Fibroblast of mammary gland (primary cell): ENCODE measurements around the gene DUSP18.

Source experiments
- DNase-seq: peaks from one replicate; pipeline ENCODE4 v3.0.0-alpha.2; 2010; ENCODE audit warnings: low read depth
- H3K4me3 ChIP-seq: 2 replicates; pipeline ENCODE4 v1.5.1; 2011; ENCODE audit warnings: low read depth, mild to moderate bottlenecking, low read length, moderate library complexity; ENCODE audit not compliant: control insufficient read depth
- TF ChIP-seq, protein P1 (sequence below): conservative IDR thresholded peaks from 2 replicates; pipeline ENCODE4 v1.5.1; 2011; ENCODE audit warnings: low read depth, low read length, inconsistent platforms; ENCODE audit not compliant: control insufficient read depth, insufficient read depth

The DUSP18 gene

DNA sequence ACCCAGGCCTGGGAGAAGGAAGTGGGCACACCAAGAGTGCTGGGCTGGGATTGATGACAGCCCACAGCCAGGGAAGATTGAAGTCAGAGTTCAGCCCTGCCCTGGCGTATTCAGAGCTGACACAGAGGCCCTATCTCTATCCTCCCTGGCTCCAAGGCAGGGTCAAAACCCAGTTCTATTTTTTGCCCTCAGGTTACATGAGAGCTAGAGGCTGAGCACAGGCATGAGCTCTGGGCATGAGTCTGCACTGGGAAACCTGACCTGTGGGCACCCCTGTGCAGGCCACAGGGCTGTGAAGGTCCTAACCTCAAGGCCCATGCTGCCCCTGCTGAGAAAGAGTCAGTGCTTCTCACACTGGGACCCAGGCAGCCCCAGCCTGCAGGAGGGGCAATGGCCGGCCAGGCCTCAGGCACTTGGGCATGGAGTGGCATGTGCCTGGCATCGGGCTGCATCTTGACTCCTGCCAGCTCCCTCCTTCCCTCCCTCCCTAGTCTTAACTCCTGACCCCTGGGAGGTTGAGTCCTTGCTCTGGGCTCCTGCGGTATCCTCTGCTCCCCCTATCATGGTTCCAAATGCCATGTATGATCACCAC is 26.7 kb downstream of the DUSP18 start:
- DNase-seq, result no peak
- no peak overlapping the region for H3K4me3 ChIP-seq
- TF ChIP-seq, protein P1, sequence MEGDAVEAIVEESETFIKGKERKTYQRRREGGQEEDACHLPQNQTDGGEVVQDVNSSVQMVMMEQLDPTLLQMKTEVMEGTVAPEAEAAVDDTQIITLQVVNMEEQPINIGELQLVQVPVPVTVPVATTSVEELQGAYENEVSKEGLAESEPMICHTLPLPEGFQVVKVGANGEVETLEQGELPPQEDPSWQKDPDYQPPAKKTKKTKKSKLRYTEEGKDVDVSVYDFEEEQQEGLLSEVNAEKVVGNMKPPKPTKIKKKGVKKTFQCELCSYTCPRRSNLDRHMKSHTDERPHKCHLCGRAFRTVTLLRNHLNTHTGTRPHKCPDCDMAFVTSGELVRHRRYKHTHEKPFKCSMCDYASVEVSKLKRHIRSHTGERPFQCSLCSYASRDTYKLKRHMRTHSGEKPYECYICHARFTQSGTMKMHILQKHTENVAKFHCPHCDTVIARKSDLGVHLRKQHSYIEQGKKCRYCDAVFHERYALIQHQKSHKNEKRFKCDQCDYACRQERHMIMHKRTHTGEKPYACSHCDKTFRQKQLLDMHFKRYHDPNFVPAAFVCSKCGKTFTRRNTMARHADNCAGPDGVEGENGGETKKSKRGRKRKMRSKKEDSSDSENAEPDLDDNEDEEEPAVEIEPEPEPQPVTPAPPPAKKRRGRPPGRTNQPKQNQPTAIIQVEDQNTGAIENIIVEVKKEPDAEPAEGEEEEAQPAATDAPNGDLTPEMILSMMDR, result no peak

- DNase-seq, result no peak
- TF ChIP-seq, protein P1, result no peak
- H3K4me3 ChIP-seq, result no peak overlapping the region
These were observed 27.3 kb downstream of the DUSP18 start for GRCh38 chr22:30640361-30640760.

- peak; percentile 10 for DNase-seq
- H3K4me3 ChIP-seq, result peak overlapping the region; percentile 74
- TF ChIP-seq, protein P1, result no peak
These were observed 30.0 kb downstream of the DUSP18 start for GRCh38 chr22:30637701-30638114.

DNA sequence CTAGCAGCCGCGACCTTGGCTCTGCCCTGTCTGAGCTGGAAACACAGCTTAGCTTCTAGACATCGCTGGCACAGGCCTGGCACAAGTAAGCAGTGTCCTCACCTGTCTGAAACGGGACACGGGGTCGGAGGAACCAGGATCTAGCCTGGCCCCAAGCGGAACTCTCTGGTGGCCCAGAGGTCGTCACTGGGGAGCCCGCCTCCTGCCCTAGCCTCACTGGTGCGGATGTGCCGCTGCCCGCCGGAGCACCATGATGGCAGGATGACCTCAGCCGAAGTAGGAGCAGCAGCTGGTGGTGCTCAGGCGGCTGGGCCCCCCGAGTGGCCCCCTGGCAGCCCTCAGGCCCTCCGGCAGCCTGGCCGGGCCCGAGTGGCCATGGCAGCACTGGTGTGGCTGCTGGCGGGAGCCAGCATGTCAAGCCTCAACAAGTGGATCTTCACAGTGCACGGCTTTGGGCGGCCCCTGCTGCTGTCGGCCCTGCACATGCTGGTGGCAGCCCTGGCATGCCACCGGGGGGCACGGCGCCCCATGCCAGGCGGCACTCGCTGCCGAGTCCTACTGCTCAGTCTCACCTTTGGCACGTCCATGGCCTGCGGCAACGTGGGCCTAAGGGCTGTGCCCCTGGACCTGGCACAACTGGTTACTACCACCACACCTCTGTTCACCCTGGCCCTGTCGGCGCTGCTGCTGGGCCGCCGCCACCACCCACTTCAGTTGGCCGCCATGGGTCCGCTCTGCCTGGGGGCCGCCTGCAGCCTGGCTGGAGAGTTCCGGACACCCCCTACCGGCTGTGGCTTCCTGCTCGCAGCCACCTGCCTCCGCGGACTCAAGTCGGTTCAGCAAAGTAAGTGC is 31.2 kb downstream of the DUSP18 start:
- peak overlapping the region; percentile 74 for H3K4me3 ChIP-seq
- TF ChIP-seq, protein P1, result no peak
- DNase-seq, result peak; percentile 11

- peak within 1 kb of the TSS; percentile 74 for H3K4me3 ChIP-seq
These were observed 32.1 kb downstream of the DUSP18 start, which contains the start of gene SLC35E4 for GRCh38 chr22:30635273-30636225. TSS of gene SLC35E4 (plus strand) at chr22:30635781. CDS start at chr22:30636451, 670 bp downstream.

More at GRCh38 chr22:30635273-30636225, 32.1 kb downstream of the DUSP18 start, which contains the start of gene SLC35E4:
- TF ChIP-seq, protein P1, result peak; percentile 31
- peak; percentile 86 for DNase-seq
